HG03439 (cell line): ENCODE results near the gene EEFSEC.

Source experiments
- ATAC-seq: cut with Tn5 transposase; IDR thresholded peaks from one replicate; pipeline ENCODE4 v1.9.1; 2021; ENCODE audit warnings: mild to moderate bottlenecking, moderate library complexity; ENCODE audit not compliant: unreplicated experiment

The EEFSEC gene

DNA sequence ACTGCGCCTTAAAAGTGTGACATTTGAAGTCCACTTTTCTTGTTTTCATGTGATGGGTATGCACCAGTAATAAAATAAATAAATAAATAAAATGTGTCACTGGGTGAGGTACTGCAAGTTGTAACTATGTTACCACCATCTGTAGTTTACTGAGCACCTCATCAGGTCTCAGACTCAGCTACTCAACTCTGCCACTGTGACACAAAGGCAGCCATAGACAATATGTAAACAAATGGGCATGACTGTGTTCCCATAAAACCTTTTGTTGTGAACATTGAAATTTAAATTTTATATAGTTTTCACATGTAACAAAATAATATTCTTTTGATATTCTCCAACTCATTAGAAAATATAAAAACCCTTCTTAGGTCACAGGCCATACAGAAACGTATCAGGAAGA, 193.3 kb downstream of the EEFSEC start:
- no peak for ATAC-seq

- no peak for ATAC-seq
Observed at GRCh38 chr3:128347282-128347681, 194.0 kb downstream of the EEFSEC start.

GRCh38 chr3:128348075-128348474, 194.8 kb downstream of the EEFSEC start:
- ATAC-seq: no peak

GRCh38 chr3:128348805-128349531, 195.7 kb downstream of the EEFSEC start:
- no peak for ATAC-seq

DNA sequence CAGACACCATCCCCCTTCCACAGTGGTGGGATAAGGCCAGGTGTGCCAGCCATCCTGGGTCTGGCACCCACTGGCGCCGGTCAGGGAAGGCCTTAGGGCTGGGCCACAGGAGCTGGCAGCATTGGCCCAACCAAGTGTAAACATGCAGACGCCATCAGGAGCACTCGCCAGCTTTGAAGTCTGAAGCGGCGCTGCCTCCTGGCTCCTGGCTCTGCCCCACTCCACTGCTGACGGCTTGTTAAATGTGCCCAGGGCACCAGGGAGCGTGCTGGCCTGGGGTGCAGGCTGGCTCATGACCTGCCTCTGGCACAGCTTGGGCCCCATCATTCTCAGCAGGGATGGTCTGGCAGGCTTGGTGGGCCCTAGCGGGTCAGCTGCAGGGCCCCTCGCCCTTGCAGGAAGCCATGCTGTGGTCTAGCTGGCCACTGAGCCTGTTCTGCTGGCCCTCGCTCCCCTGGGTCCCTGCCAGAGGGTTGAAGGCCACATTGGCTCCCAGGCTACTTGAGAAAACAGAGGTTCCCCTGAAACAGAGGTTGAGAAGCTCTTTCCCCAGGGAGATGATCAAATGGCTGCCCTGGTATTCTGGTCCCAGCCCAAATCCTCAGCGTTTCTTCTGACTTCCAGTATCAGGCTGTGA, 196.8 kb downstream of the EEFSEC start:
- no peak for ATAC-seq

DNA sequence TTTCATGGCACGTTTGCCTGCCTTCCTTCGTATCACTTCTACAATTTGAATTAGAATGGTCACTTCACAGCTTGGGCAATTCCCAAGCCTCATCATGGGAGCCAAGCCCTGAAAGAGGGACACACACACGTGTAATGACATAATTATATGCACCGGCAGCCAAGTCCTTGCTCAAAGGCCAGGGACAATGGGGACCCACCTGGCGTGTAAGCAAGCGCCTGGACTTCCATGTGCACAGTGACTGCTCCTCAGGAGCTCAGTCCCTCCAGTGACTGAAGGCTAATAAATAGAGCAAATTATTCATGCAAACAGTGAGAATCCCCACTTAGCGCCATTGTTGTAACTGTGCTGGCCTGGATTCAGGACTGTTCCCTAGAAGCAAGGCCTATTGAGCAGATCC, 198.3 kb downstream of the EEFSEC start:
- no peak for ATAC-seq

- no peak for ATAC-seq
Observed at GRCh38 chr3:128352326-128352725, 199.0 kb downstream of the EEFSEC start.

GRCh38 chr3:128353361-128353965, 200.2 kb downstream of the EEFSEC start:
- ATAC-seq: no peak

DNA sequence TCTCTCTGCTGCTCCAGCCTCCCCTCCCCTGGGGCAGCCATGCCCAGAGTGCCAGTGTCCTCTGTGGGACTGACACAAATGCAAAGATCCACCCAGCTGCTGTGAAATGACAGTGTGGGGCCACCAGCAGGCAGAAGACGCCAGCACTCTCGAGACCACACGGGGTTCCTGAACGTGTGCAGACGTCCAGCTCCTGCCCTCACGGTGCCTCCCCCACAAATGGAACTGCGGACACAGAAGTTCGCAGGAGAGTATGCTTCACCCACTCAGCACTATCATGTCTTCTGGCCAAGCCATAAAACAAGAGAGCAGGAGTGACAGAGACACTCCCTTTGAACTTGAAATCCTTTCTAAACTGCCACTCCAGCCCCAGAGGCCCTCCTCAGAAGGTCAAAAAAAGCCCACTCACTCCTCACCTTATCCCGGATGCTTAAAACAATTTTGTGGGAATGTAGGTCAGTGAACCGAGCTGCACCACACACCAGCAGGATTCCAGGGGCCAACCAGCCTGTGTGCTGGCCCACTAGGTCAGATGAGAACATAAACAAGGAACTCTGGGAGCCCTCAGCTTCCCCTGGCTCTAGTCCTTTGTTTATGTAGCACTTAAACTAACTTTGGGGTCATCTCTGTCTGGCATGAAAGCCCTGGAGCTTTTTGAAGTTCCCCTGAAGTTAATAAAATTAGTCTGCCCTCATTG, 200.9 kb downstream of the EEFSEC start:
- ATAC-seq: no peak

DNA sequence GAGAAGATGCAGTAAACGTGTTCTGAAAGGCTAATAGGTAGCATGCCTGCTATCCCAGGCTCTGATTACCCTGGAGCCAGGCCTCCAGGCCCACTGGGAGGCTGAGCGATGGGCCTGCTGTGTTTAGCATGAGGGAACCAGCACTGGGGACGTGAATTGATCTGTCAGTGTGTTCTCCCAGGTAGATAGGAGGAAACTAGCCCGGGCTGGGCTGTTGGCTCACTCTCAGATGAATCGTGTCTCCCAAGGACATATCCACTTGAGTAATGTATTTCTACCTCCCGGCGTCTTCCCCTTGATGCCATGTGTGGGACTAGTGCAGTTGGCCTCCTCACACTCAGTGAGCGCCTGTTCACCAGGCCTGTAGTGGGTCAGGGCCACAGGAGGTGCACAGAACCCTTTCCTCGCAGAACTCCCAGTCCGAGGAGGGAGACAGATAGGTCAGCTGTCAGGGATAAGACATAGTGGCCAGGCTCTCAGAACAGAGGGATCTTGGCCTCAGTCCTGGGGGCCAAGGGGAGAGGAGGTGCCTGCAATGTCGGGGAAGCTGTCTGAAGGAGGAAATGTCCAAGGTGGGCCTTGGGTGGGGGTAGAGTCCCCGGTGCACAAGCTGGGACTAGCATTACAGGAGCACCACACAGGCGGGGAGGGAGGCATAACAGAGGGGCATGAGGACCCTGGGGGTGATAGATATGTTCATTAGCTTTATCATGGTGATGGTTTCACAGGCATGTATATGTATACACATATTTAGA, 201.7 kb downstream of the EEFSEC start:
- no peak for ATAC-seq

DNA sequence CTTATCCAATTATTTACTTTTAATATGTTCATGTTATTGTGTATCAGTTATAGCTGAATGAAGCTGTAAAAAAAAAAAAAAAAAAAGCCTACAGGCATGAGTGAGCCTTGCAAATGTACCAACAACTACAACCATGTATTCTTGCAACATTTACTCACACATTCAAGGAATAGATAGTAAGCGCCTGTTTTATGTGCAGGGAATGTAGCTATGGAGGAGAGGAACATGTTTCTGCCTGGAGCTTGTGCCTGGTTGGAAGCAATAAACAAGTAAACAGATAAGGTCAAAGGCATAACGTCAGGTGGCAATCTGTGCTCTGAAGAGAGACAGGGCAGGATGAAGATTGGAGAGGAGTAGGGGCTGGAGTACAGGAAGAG, 202.2 kb downstream of the EEFSEC start:
- no peak for ATAC-seq

- no peak for ATAC-seq
Observed at GRCh38 chr3:128356822-128357221, 203.5 kb downstream of the EEFSEC start.

- no peak for ATAC-seq
Observed at GRCh38 chr3:128357538-128357937, 204.3 kb downstream of the EEFSEC start.

- no peak for ATAC-seq
Observed at GRCh38 chr3:128358156-128358895, 205.0 kb downstream of the EEFSEC start.

GRCh38 chr3:128359060-128359664, 205.9 kb downstream of the EEFSEC start:
- no peak for ATAC-seq

DNA sequence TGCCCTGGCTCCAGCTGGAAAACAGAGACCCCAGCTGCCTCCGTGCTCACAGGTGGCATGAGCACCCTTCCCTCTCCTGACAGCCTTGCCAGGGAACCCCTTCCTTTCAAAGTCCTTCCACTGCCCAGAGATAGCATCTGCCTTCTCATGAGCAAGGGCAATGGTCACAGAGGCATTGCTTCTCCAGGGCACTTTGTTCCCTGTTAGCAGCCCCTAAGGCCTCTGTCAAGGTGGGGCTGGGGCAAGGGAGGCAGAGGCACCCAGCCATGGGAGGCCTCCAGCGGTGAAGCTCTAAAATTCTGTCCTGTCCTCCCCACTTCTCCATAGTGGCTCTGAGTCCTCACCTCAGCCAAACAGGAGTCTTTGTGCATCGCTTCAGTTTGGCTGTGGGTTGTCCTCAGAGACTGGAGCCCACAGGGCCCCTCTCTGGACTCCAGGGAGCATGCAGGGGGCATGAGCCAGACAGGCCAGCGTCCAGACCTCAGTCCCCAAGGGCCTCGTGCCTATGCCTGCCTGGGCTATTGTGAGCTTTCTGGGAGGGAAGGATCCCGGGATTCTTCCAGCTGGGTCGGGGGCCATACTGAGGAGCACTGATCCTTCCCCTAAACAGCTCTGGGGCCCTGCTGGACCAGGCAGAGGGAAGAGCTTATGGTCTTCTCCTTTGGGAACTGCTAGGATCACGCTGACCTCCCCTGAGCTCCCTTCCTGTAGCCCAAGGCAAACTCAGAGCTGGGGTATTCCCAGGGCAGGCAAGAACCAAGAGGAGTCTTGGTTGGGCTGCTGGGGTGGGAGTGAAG, 206.8 kb downstream of the EEFSEC start:
- no peak for ATAC-seq

DNA sequence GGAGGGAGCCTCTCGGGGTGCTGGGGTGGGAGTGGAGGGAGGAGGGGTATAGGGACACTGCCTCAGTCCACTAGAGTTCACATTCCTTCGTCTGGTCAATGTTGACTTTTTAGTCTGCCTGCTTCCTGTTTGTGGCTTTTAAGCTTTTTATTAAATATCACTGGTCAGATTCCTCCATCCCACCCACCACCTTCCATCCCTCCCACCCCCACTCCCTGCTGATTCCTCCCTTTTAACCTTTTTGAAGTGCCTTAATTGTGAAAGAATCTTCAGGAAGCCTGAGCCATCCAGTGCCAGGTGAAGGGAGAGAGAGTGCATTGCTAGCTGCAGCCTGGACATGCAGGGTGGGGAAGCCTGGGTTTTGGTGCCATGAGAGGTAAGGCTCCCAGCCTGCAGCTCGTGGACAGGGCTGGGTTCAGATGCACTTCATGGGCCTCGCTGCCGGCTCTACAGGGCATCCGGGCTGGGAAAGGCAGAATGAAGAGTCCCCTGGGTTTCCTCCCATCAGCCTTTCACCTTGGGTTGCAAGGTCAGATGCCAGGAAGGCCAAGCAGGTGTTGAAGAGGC, 207.5 kb downstream of the EEFSEC start:
- no peak for ATAC-seq

DNA sequence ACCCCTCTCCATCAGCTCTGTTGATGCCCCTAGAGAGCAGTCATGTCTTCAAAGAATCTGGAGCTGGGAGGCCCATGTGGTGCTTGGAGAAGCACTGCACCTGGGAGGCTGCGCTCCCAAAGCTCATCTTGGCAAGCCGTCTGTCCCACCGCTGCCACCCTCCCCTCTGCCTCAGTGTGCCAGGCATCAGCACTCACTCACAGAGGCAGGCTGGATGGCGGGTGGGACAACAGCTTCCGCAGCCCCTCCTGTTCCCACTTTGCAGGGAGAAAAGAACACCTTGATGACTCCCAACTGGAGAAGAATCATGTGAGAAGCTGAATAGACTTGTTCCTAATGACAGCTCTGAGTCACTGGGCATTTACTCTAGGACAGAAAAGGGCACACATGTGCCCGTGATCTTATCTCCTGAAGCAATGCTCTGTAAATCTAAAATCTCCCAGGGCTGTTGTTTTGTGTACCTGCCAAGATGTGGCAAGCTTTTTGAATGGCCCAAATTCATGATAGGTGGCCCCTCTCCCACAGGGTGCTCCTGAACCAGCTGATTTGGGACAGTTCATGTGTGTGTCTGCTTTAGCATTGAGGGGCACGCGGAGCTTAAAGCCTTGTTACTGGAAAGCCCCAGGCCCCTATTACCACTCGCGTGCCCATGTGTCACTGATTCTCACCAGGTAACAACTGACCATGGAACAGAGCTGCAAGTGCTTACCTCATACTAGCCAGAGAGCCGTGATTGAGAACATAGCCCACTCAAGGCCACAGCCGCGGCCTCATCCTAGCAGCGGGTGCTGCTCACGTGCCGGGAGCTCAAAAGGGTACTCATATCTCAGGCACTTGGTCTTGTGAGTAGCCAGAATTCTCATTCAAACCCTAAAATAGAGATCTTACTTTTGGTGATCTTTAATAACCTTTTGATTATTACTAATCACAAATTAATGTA, 209.0 kb downstream of the EEFSEC start:
- no peak for ATAC-seq
